ENCODE data around the gene ST6GAL2.

DNA sequence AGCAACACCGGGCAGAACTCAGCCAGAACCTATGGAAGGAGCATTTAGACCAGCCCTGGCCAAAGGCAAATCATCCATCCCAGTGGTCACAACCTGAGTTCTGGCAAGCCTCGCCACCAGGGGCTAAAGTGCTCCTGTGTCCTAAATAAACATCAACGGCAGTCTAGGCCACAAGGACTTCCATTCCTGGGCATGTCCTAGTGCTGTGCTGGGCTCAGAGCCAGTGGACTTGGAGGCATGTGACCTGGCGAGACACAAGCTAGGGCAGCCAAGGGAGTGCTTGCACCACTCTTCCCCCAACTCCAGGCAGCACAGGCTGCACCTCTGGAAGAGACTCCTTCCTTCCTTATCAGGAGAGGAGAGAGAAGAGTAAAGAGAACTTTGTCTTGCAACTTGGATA lies 69.0 kb downstream of the ST6GAL2 start:
- TF ChIP-seq, protein P1, sequence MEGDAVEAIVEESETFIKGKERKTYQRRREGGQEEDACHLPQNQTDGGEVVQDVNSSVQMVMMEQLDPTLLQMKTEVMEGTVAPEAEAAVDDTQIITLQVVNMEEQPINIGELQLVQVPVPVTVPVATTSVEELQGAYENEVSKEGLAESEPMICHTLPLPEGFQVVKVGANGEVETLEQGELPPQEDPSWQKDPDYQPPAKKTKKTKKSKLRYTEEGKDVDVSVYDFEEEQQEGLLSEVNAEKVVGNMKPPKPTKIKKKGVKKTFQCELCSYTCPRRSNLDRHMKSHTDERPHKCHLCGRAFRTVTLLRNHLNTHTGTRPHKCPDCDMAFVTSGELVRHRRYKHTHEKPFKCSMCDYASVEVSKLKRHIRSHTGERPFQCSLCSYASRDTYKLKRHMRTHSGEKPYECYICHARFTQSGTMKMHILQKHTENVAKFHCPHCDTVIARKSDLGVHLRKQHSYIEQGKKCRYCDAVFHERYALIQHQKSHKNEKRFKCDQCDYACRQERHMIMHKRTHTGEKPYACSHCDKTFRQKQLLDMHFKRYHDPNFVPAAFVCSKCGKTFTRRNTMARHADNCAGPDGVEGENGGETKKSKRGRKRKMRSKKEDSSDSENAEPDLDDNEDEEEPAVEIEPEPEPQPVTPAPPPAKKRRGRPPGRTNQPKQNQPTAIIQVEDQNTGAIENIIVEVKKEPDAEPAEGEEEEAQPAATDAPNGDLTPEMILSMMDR (IDR thresholded peaks at IDR 0.05): no peak
- no peak for TF ChIP-seq POLR2A (IDR thresholded peaks at IDR 0.05)

All from lower leg skin (tissue), 3 donors.